ENCODE data around the gene EFNA5. TPM values are rescaled to one million over a fixed set of nuclear protein-coding genes. Genes with fewer than 3 reads are reported as not detected.

Gene EFNA5
- total RNA-seq, 1 donor from 2014 or later, result 93.7 TPM

GRCh38 chr5:107400328-107400727 lies 270.4 kb downstream of the EFNA5 start:
- DNase-seq (ENCODE audit: low read depth in 2 of 2), result no peak

GRCh38 chr5:107398703-107399102 lies 272.0 kb downstream of the EFNA5 start:
- DNase-seq (ENCODE audit: low read depth in 2 of 2), result no peak

- no peak for DNase-seq (ENCODE audit: low read depth in 2 of 2)
These were observed 274.4 kb downstream of the EFNA5 start for GRCh38 chr5:107396351-107396690.

- DNase-seq (ENCODE audit: low read depth in 2 of 2), result no peak
These were observed 274.9 kb downstream of the EFNA5 start for GRCh38 chr5:107395632-107396350.

GRCh38 chr5:107393851-107394250 lies 276.9 kb downstream of the EFNA5 start:
- DNase-seq (ENCODE audit: low read depth in 2 of 2), result no peak

GRCh38 chr5:107391787-107392186 lies 278.9 kb downstream of the EFNA5 start:
- no peak for DNase-seq (ENCODE audit: low read depth in 2 of 2)

GRCh38 chr5:107389775-107390148 lies 281.0 kb downstream of the EFNA5 start:
- peak; percentile 38 to 84 for DNase-seq (ENCODE audit: low read depth in 2 of 2)

- DNase-seq (ENCODE audit: low read depth in 2 of 2), result peak; percentile 89 to 98
These were observed 281.5 kb downstream of the EFNA5 start for GRCh38 chr5:107389130-107389774.

GRCh38 chr5:107388141-107388861 lies 282.4 kb downstream of the EFNA5 start:
- peak; percentile 19 to 71 for DNase-seq (ENCODE audit: low read depth in 2 of 2)

GRCh38 chr5:107387526-107388140 lies 283.1 kb downstream of the EFNA5 start:
- DNase-seq (ENCODE audit: low read depth in 2 of 2), result peak in 1 of 2 donors; percentile 28

- no peak for DNase-seq (ENCODE audit: low read depth in 2 of 2)
These were observed 285.0 kb downstream of the EFNA5 start for GRCh38 chr5:107385708-107386107.

- no peak for DNase-seq (ENCODE audit: low read depth in 2 of 2)
These were observed 286.5 kb downstream of the EFNA5 start for GRCh38 chr5:107384256-107384655.

GRCh38 chr5:107383414-107383813 lies 287.3 kb downstream of the EFNA5 start:
- DNase-seq (ENCODE audit: low read depth in 2 of 2), result no peak

GRCh38 chr5:107381189-107381856 lies 289.4 kb downstream of the EFNA5 start:
- peak; percentile 61 to 71 for DNase-seq (ENCODE audit: low read depth in 2 of 2)

GRCh38 chr5:107380654-107381053 lies 290.1 kb downstream of the EFNA5 start:
- DNase-seq (ENCODE audit: low read depth in 2 of 2), result no peak

- DNase-seq (ENCODE audit: low read depth in 2 of 2), result no peak
These were observed 292.4 kb downstream of the EFNA5 start for GRCh38 chr5:107378218-107378899.

- no peak for DNase-seq (ENCODE audit: low read depth in 2 of 2)
These were observed 293.5 kb downstream of the EFNA5 start for GRCh38 chr5:107377277-107377609.

GRCh38 chr5:107376546-107377276 lies 294.0 kb downstream of the EFNA5 start:
- no peak for DNase-seq (ENCODE audit: low read depth in 2 of 2)

GRCh38 chr5:107373549-107374263 lies 297.0 kb downstream of the EFNA5 start:
- DNase-seq (ENCODE audit: low read depth in 2 of 2), result no peak
